ENCODE data around the gene RANGAP1.
"Not testable (repeated sequence)": the region's sequence is repeated elsewhere in the genome, so short reads cannot be mapped to it uniquely, and the experiment has no call there.

Gene RANGAP1

GRCh38 chr22:41261541-41262249 lies 24.3 kb downstream of the RANGAP1 start:
- in situ Hi-C loops (cut with MboI; ENCODE audit: low sequenced_read_pairs) = no loop called here

- in situ Hi-C loops (cut with MboI; ENCODE audit: low sequenced_read_pairs) = no loop called here
Measured at GRCh38 chr22:41260871-41261270, 25.1 kb downstream of the RANGAP1 start.

GRCh38 chr22:41259756-41260155 lies 26.2 kb downstream of the RANGAP1 start:
- in situ Hi-C loops (cut with MboI; ENCODE audit: low sequenced_read_pairs) = not testable (repeated sequence)

GRCh38 chr22:41257696-41258095 lies 28.3 kb downstream of the RANGAP1 start:
- in situ Hi-C loops (cut with MboI; ENCODE audit: low sequenced_read_pairs) = no loop called here

GRCh38 chr22:41256254-41257253 lies 29.4 kb downstream of the RANGAP1 start:
- in situ Hi-C loops (cut with MboI; ENCODE audit: low sequenced_read_pairs) = no loop called here

- in situ Hi-C loops (cut with MboI; ENCODE audit: low sequenced_read_pairs) = no loop called here
Measured at GRCh38 chr22:41254230-41254629, 31.8 kb downstream of the RANGAP1 start.

- in situ Hi-C loops (cut with MboI; ENCODE audit: low sequenced_read_pairs) = no loop called here
Measured at GRCh38 chr22:41252365-41252764, 33.6 kb downstream of the RANGAP1 start.

GRCh38 chr22:41250127-41250526 lies 35.9 kb downstream of the RANGAP1 start:
- in situ Hi-C loops (cut with MboI; ENCODE audit: low sequenced_read_pairs) = no loop called here

GRCh38 chr22:41249442-41249841 lies 36.5 kb downstream of the RANGAP1 start:
- in situ Hi-C loops (cut with MboI; ENCODE audit: low sequenced_read_pairs) = no loop called here

GRCh38 chr22:41248758-41249157 lies 37.2 kb downstream of the RANGAP1 start:
- in situ Hi-C loops (cut with MboI; ENCODE audit: low sequenced_read_pairs) = no loop called here

GRCh38 chr22:41248314-41248713 lies 37.7 kb downstream of the RANGAP1 start:
- in situ Hi-C loops (cut with MboI; ENCODE audit: low sequenced_read_pairs) = no loop called here

- in situ Hi-C loops (cut with MboI; ENCODE audit: low sequenced_read_pairs) = no loop called here
Measured at GRCh38 chr22:41247703-41248102, 38.3 kb downstream of the RANGAP1 start.

- in situ Hi-C loops (cut with MboI; ENCODE audit: low sequenced_read_pairs) = no loop called here
Measured at GRCh38 chr22:41245917-41246499, 40.0 kb downstream of the RANGAP1 start.

GRCh38 chr22:41243361-41243760 lies 42.6 kb downstream of the RANGAP1 start:
- in situ Hi-C loops (cut with MboI; ENCODE audit: low sequenced_read_pairs) = no loop called here

GRCh38 chr22:41242396-41243117 lies 43.4 kb downstream of the RANGAP1 start:
- in situ Hi-C loops (cut with MboI; ENCODE audit: low sequenced_read_pairs) = no loop called here

GRCh38 chr22:41241133-41241676 lies 44.8 kb downstream of the RANGAP1 start:
- in situ Hi-C loops (cut with MboI; ENCODE audit: low sequenced_read_pairs) = no loop called here

- in situ Hi-C loops (cut with MboI; ENCODE audit: low sequenced_read_pairs) = no loop called here
Measured at GRCh38 chr22:41240377-41241132, 45.4 kb downstream of the RANGAP1 start, which contains the start of gene CHADL. TSS of gene CHADL (minus strand) at chr22:41240931. CDS start at chr22:41240881, 50 bp downstream.

- in situ Hi-C loops (cut with MboI; ENCODE audit: low sequenced_read_pairs) = no loop called here
Measured at GRCh38 chr22:41239443-41240128, 46.4 kb downstream of the RANGAP1 start.
